Endothelial cell of umbilical vein (primary cell): ENCODE results near the gene SNCAIP. TPM values are rescaled to one million over a fixed set of nuclear protein-coding genes. Genes with fewer than 3 reads are reported as not detected.
A peak's percentile ranks its signal among the peaks of the same experiment; 100 is the strongest.

Source experiments
- BruUV-seq: library from RNA; stranded (reverse); fragments of 400-500 nt; replicated peaks from 2 replicates; lab custom pipeline; 2021; lab: Mats Ljungman, UMichigan
- CTCF ChIA-PET: fragments of 300-600, 350-600 bp; sonication (Branson Sonifier 250); formaldehyde crosslinking; loops from one replicate; lab custom pipeline; 2021; ENCODE audit warnings: antibody characterized with exemption, inconsistent platforms; lab: Charles Lee
- POLR2A ChIA-PET: fragments of 300-600, 350-600 bp; sonication (Branson Sonifier 250); formaldehyde crosslinking; loops from one replicate; lab custom pipeline; 2021; ENCODE audit warnings: antibody characterized with exemption, inconsistent platforms; lab: Charles Lee
- DNase-seq: peaks from one replicate; pipeline ENCODE4 v3.0.0-alpha.2; 2011; ENCODE audit warnings: low read depth, low spot score
- FAIRE-seq: peaks from 2 replicates; lab custom pipeline; 2011; peaks lifted over from hg19 to GRCh38; lab: Jason Lieb, UNC
- H2AFZ ChIP-seq: 2 replicates; pipeline ENCODE4 v1.6.0; 2012; ENCODE audit warnings: low read depth, low read length, control low read depth, inconsistent platforms
- H3K27ac ChIP-seq: 2 replicates; pipeline ENCODE4 v1.5.1; 2011; ENCODE audit warnings: low read depth, mild to moderate bottlenecking, control low read depth, low read length, moderate library complexity; ENCODE audit not compliant: insufficient read depth
- H3K27me3 ChIP-seq, 2 experiments: 2 replicates each; pipeline versions ENCODE4 v1.6.0 to v1.6.1; 2011; ENCODE audit warnings: low read length in 2 of 2, mixed read lengths in 1 of 2; ENCODE audit not compliant: control insufficient read depth in 2 of 2, insufficient read depth in 2 of 2
- H3K36me3 ChIP-seq, 2 experiments: 2 replicates in 1 of 2; 3 replicates in 1 of 2; pipeline ENCODE4 v1.5.1; 2011; ENCODE audit warnings: low read length in 2 of 2, mild to moderate bottlenecking in 1 of 2, moderate library complexity in 1 of 2; ENCODE audit not compliant: control insufficient read depth in 2 of 2, insufficient read depth in 2 of 2; ENCODE audit errors: extremely low read depth in 1 of 2
- H3K4me1 ChIP-seq: 3 replicates; pipeline ENCODE4 v1.5.1; 2011; ENCODE audit warnings: mild to moderate bottlenecking, low read length; ENCODE audit not compliant: control insufficient read depth, insufficient read depth; ENCODE audit errors: extremely low read depth
- H3K4me2 ChIP-seq: 2 replicates; pipeline ENCODE4 v1.6.1; 2011; ENCODE audit warnings: low read length, control low read depth, mixed read lengths; ENCODE audit not compliant: insufficient read depth
- H3K4me3 ChIP-seq, 3 experiments: fragments of 200-600 bp in 1 of 3; sonication (generic), shearing (Covaris generic) in 1 of 3; replicated peaks in 1 of 3; 2 replicates each; pipeline ENCODE4 v1.5.1; 2011 to 2016; ENCODE audit warnings: control low read depth in 3 of 3, low read length in 3 of 3, mild to moderate bottlenecking in 2 of 3, inconsistent platforms in 1 of 3, low read depth in 1 of 3, moderate library complexity in 1 of 3; ENCODE audit not compliant: insufficient read depth in 1 of 3
- H3K79me2 ChIP-seq: 2 replicates; pipeline ENCODE4 v1.6.0; 2012; ENCODE audit warnings: low read length, inconsistent platforms; ENCODE audit not compliant: control insufficient read depth, insufficient read depth
- H3K9ac ChIP-seq: replicated peaks from 2 replicates; pipeline ENCODE3; 2011; ENCODE audit warnings: low read length, control low read depth; ENCODE audit not compliant: insufficient read depth; ENCODE audit errors: extremely low read depth
- H3K9me1 ChIP-seq: replicated peaks from 3 replicates; pipeline ENCODE4 v1.6.0; 2011; ENCODE audit warnings: mild to moderate bottlenecking, low read length; ENCODE audit not compliant: control insufficient read depth, insufficient read depth; ENCODE audit errors: extremely low read depth
- H3K9me3 ChIP-seq: replicated peaks from 2 replicates; pipeline ENCODE4 v1.5.1; 2012; ENCODE audit warnings: low read length, inconsistent platforms; ENCODE audit not compliant: control insufficient read depth, insufficient read depth
- H4K20me1 ChIP-seq: replicated peaks from 2 replicates; pipeline ENCODE3; 2011; ENCODE audit warnings: mild to moderate bottlenecking, low read length; ENCODE audit not compliant: control insufficient read depth, insufficient read depth; ENCODE audit errors: extremely low read depth
- CTCF ChIP-seq, 2 donors: IDR thresholded peaks; 1 replicate in 1 of 2; 2 replicates in 1 of 2; pipeline ENCODE4 v1.5.1; 2011; ENCODE audit warnings: low read length in 2 of 2, mild to moderate bottlenecking in 2 of 2, moderate library complexity in 2 of 2, control low read depth in 1 of 2, inconsistent platforms in 1 of 2, low read depth in 1 of 2; ENCODE audit not compliant: insufficient read depth in 1 of 2; ENCODE audit errors: extremely low read depth in 1 of 2
- EZH2 ChIP-seq: IDR thresholded peaks from 2 replicates; pipeline ENCODE4 v1.6.1; 2012; ENCODE audit warnings: borderline replicate concordance, low read depth, mild to moderate bottlenecking, moderate library complexity, low read length, inconsistent platforms; ENCODE audit not compliant: severe bottlenecking
- FOS ChIP-seq: IDR thresholded peaks from 2 replicates; pipeline ENCODE4 v1.6.1; 2011; ENCODE audit warnings: mild to moderate bottlenecking, low read length, moderate library complexity, borderline replicate concordance; ENCODE audit not compliant: insufficient read depth
- GATA2 ChIP-seq: IDR thresholded peaks from 2 replicates; pipeline ENCODE4 v1.7.0; 2011; ENCODE audit warnings: low read depth, mild to moderate bottlenecking, moderate library complexity, mixed read lengths, low read length; ENCODE audit not compliant: insufficient read length, insufficient read depth
- JUN ChIP-seq: IDR thresholded peaks from 2 replicates; pipeline ENCODE4 v1.6.1; 2011; ENCODE audit warnings: borderline replicate concordance, low read depth; ENCODE audit not compliant: insufficient read length, insufficient read depth
- MYC ChIP-seq: IDR thresholded peaks from one replicate; pipeline ENCODE4 v1.6.1; 2011; ENCODE audit warnings: mild to moderate bottlenecking, low read depth, low read length
- POLR2A ChIP-seq: IDR thresholded peaks from 2 replicates; pipeline ENCODE4 v1.6.1; 2012; ENCODE audit warnings: low read depth, mild to moderate bottlenecking, control low read depth, low read length
- POLR2AphosphoS5 ChIP-seq: IDR thresholded peaks from 2 replicates; pipeline ENCODE4 v1.6.1; 2012; ENCODE audit warnings: low read depth, mild to moderate bottlenecking, control low read depth, low read length, moderate library complexity; ENCODE audit not compliant: insufficient read depth
- dilution Hi-C: fragments of 300-500 bp; cut with MboI; formaldehyde crosslinking; loops from one replicate; pipeline ENCODE4 v1.15.0; 2019; ENCODE audit warnings: low sequenced_read_pairs; ENCODE audit not compliant: extremely low pct_ligation_motif_present
- intact Hi-C: fragments of 100-400 bp; cut with micrococcal nuclease; formaldehyde crosslinking; loops from one replicate; pipeline ENCODE4 v1.10.0; 2022
- polyA plus RNA-seq, 4 experiments: library from polyadenylated mRNA; depleted of rRNA in 3 of 4; stranded (reverse) in 3 of 4; unstranded in 1 of 4; fragments of >200 nt; gene quantifications; 2 replicates each; pipeline versions ENCODE4 v1.2.1 to v1.2.3, GENCODE V29; 2011 to 2012; ENCODE audit warnings: missing spikeins in 1 of 4
- total RNA-seq: library from RNA; stranded (reverse); gene quantifications from 2 replicates; pipeline ENCODE4 v1.2.3, GENCODE V29; 2021
- TF ChIP-seq, protein P1 (sequence below): IDR thresholded peaks from 2 replicates; pipeline ENCODE4 v1.6.1; 2011; ENCODE audit not compliant: insufficient read depth, insufficient read length

SNCAIP gene
- total and polyA plus RNA-seq, 2 donors (not counting 3 experiments of a cell fraction or from before 2014, with no cell fraction given): 13.1 to 42.0 TPM

GRCh38 chr5:122358372-122358979, 46.4 kb downstream of the SNCAIP start:
- peak overlapping the region; percentile 17 for H2AFZ ChIP-seq
- peak overlapping the region; percentile 46 for H3K4me2 ChIP-seq
- H4K20me1 ChIP-seq: no peaks in the 10 kb centered on the region
- peak overlapping the region; percentile 32 for H3K27ac ChIP-seq
- DNase-seq: peak; percentile 75
- no peaks in the 10 kb centered on the region for H3K9me1 ChIP-seq
- H3K4me3 ChIP-seq: no peak overlapping the region
- H3K79me2 ChIP-seq: no peaks in the 10 kb centered on the region
- no peak overlapping the region for H3K9ac ChIP-seq
- no peaks in the 10 kb centered on the region for H3K27me3 ChIP-seq
- no peaks in the 10 kb centered on the region for H3K9me3 ChIP-seq
- TF ChIP-seq JUN (no peak), MYC (no peak), EZH2 (no peak), GATA2 (peak; percentile 28)
- H3K4me1 ChIP-seq: peaks cover 12% of the 10 kb centered on the region
- no TSS peak for BruUV-seq
- no peaks in the 10 kb centered on the region for H3K36me3 ChIP-seq
- intact Hi-C loops: loop anchor here (1.0 kb wide), 1 partner anchor 45 kb away; no protein-coding TSS in a partner anchor
- dilution Hi-C loops: no loop called here
- CTCF ChIA-PET: interaction anchor here (0.6 to 0.8 kb wide), 2 partner anchors 63 to 1028 kb away, joined by 3 to 4 read pairs; no protein-coding TSS in a partner anchor
- FAIRE-seq: peak; percentile 53
- POLR2A ChIA-PET: no interaction called here

GRCh38 chr5:122362361-122362760, 50.3 kb downstream of the SNCAIP start:
- peaks cover 8% of the 10 kb centered on the region for H3K4me1 ChIP-seq
- no peaks in the 10 kb centered on the region for H3K27me3 ChIP-seq
- no peak overlapping the region for H3K4me2 ChIP-seq
- H2AFZ ChIP-seq: no peak overlapping the region
- peak; percentile 8 for DNase-seq
- TF ChIP-seq POLR2A: no peak
- no peak for TF ChIP-seq FOS
- no peak for TF ChIP-seq CTCF (IDR thresholded peaks at IDR 0.05; ENCODE audit: extremely low read depth in 1 of 2, insufficient read depth in 1 of 2, low read depth in 1 of 2, low read length in 2 of 2)
- TF ChIP-seq JUN: no peak
- no peak for TF ChIP-seq MYC
- TF ChIP-seq POLR2AphosphoS5: no peak
- TF ChIP-seq, protein P1, sequence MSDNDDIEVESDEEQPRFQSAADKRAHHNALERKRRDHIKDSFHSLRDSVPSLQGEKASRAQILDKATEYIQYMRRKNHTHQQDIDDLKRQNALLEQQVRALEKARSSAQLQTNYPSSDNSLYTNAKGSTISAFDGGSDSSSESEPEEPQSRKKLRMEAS: no peak
- TF ChIP-seq GATA2: no peak
- no peak for TF ChIP-seq EZH2
- H3K79me2 ChIP-seq: no peaks in the 10 kb centered on the region
- H3K9ac ChIP-seq: no peak overlapping the region
- no peaks in the 10 kb centered on the region for H3K9me3 ChIP-seq
- no peak overlapping the region for H3K27ac ChIP-seq
- dilution Hi-C loops (no loop called here), intact Hi-C loops (no loop called here)
- ChIA-PET POLR2A (no interaction called here), CTCF (interaction anchor here (0.7 kb wide), 1 partner anchor 24 kb away, joined by 4 read pairs; no protein-coding TSS in a partner anchor)
- H3K4me3 ChIP-seq: no peak overlapping the region
- H3K9me1 ChIP-seq: no peaks in the 10 kb centered on the region
- H3K36me3 ChIP-seq: no peaks in the 10 kb centered on the region
- BruUV-seq: no TSS peak
- no peaks in the 10 kb centered on the region for H4K20me1 ChIP-seq
- FAIRE-seq: no peak
